T-helper 17 cell (primary cell): Measurements from ENCODE around the gene MKNK1. TPM values are rescaled to one million over a fixed set of nuclear protein-coding genes. Genes with fewer than 3 reads are reported as not detected.

Source experiments
- ATAC-seq: fragments of 150-1000 bp; cut with Tn5 transposase; 2 replicates; pipeline ENCODE4 v1.10.0; 2021; ENCODE audit warnings: mild to moderate bottlenecking, moderate library complexity
- DNase-seq, 3 donors: peaks; one replicate each; pipeline versions ENCODE4 v3.0.0 to v3.0.0-alpha.2; 2020 to 2021
- H3K9me3 ChIP-seq: one replicate; pipeline ENCODE4 v1.7.0; 2013; ENCODE audit warnings: low read length, mild to moderate bottlenecking; ENCODE audit not compliant: control insufficient read depth, poor library complexity, severe bottlenecking
- H3K27ac Mint-ChIP-seq: one replicate; pipeline ENCODE4 v1.8.0; 2022; ENCODE audit warnings: mild to moderate bottlenecking, moderate library complexity, mixed read lengths
- H3K27me3 Mint-ChIP-seq: one replicate; pipeline ENCODE4 v1.8.0; 2022; ENCODE audit warnings: mixed read lengths
- H3K36me3 Mint-ChIP-seq: one replicate; pipeline ENCODE4 v1.8.0; 2022; ENCODE audit warnings: low read depth, mixed read lengths
- H3K4me1 Mint-ChIP-seq: one replicate; pipeline ENCODE4 v1.8.0; 2022; ENCODE audit warnings: mild to moderate bottlenecking, mixed read lengths
- H3K4me3 Mint-ChIP-seq: one replicate; pipeline ENCODE4 v1.8.0; 2022; ENCODE audit warnings: mild to moderate bottlenecking, moderate library complexity, mixed read lengths
- total RNA-seq, 4 donors: library from RNA in 2 of 4; stranded (reverse) in 2 of 4; gene quantifications; one replicate each; pipeline ENCODE4 v1.2.3 and lab custom pipeline; 2022 to 2026

The MKNK1 gene
- total RNA-seq, 2 donors from 2014 or later, result 48.5 to 73.2 TPM

DNA sequence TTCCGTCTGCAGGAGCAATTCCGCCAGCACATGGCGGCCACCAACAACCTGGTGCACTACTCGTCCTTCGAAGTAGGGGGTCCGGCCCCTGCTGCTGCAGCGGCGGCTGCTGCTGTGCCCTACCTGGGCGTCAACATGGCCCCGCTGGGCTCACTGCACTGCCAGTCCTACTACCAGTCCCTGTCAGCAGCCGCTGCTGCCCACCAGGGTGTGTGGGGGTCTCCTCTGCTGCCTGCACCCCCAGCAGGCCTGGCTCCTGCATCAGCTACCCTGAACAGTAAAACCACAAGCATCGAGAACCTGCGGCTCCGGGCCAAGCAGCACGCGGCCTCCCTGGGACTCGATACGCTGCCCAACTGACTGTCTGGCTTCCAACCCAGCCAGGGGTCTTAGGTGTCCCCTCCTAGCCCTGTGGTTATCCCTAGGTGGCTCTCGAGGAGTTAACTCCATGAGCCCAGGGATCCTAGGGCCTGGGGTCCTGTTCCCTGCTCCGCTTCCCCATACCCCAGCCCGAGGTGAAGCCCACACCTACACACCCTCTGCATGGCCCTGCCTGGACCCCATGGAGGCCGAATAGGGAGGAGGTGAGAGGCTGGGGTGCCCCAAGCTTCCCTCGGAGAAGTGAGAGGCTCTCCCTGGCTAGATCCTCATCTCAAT lies 91.8 kb downstream of the MKNK1 start:
- Mint-ChIP-seq H3K36me3 (peaks cover 6% of the 10 kb centered on the region), H3K27ac (no peak overlapping the region), H3K4me3 (no peak overlapping the region), H3K4me1 (peaks cover 7% of the 10 kb centered on the region), H3K27me3 (peaks cover 57% of the 10 kb centered on the region)
- ATAC-seq (no peak), DNase-seq (no peak)
- no peaks in the 10 kb centered on the region for H3K9me3 ChIP-seq

DNA sequence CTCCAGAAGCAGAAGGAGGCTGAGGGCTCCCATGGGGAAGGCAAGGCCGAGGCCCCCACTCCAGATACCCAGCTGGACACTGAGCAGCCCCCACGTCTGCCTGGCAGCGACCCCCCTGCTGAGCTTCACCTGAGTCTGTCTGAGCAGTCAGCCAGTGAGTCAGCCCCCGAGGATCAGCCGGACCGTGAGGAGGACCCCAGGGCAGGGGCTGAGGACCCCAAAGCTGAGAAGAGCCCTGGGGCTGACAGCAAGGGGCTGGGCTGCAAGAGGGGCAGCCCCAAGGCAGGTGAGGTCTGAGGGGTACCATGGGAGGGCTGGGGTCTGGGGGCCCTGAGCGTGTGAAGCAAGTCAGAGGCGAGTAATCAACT lies 93.1 kb downstream of the MKNK1 start:
- DNase-seq (no peak), ATAC-seq (no peak)
- Mint-ChIP-seq H3K27ac (no peak overlapping the region), H3K36me3 (peaks cover 6% of the 10 kb centered on the region), H3K4me3 (no peak overlapping the region), H3K27me3 (peaks cover 52% of the 10 kb centered on the region), H3K4me1 (peaks cover 2% of the 10 kb centered on the region)
- no peaks in the 10 kb centered on the region for H3K9me3 ChIP-seq

DNA sequence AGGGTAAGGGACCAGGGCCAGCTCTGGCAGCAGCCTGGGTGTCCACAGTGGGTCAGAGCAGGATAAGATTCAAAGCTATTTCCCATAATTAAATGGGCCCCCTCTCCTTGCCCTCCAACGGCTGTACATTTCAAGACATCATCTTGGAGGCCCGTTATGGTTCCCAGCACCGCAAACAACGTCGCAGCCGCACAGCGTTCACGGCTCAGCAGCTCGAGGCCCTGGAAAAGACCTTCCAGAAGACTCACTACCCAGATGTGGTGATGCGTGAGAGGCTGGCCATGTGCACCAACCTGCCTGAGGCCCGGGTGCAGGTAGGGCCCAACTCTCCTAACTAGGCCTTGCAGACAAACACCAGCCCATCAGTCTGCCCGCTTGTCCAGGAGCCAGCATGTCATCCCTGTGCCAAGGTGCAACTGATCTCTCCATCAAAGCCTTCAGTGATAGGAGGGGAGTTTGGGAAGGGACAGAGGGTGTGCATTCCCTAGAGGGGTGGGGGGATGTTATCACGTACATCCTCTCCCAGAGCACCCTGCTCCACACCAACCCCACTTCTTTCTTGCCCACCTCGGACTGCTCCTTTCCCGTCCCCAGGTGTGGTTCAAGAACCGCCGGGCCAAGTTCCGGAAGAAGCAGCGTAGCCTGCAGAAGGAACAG lies 93.6 kb downstream of the MKNK1 start:
- Mint-ChIP-seq H3K4me3 (no peak overlapping the region), H3K27ac (no peak overlapping the region), H3K27me3 (peaks cover 47% of the 10 kb centered on the region), H3K4me1 (peaks cover 2% of the 10 kb centered on the region), H3K36me3 (peaks cover 6% of the 10 kb centered on the region)
- DNase-seq, result no peak
- ATAC-seq, result no peak
- H3K9me3 ChIP-seq, result no peaks in the 10 kb centered on the region

GRCh38 chr1:46508757-46509156 lies 95.3 kb downstream of the MKNK1 start:
- no peak overlapping the region for H3K4me3 Mint-ChIP-seq
- ATAC-seq, result no peak
- peaks cover 3% of the 10 kb centered on the region for H3K36me3 Mint-ChIP-seq
- no peak for DNase-seq
- peaks cover 39% of the 10 kb centered on the region for H3K27me3 Mint-ChIP-seq
- no peaks in the 10 kb centered on the region for H3K9me3 ChIP-seq
- H3K27ac Mint-ChIP-seq, result no peak overlapping the region
- no peaks in the 10 kb centered on the region for H3K4me1 Mint-ChIP-seq

Other genes starting within 250 kb of the MKNK1 start
- gene FAAH, start 210.0 kb downstream of the MKNK1 start, total RNA-seq, result 1 to 10 TPM; 6.5 to 9.4 TPM
- gene DMBX1, start 114.4 kb downstream of the MKNK1 start, total RNA-seq, result not detected
- not detected for gene KNCN, start 52.6 kb downstream of the MKNK1 start, total RNA-seq
- 10 to 100 TPM; 13.3 to 20.4 TPM for gene MOB3C, start 12.5 kb upstream of the MKNK1 start, total RNA-seq
- gene ATPAF1, start 64.1 kb upstream of the MKNK1 start, total RNA-seq, result 10 to 100 TPM; 19.7 to 21.5 TPM
- not detected for gene TEX38, start 67.6 kb upstream of the MKNK1 start, total RNA-seq
- gene EFCAB14, start 114.8 kb upstream of the MKNK1 start, total RNA-seq, result 10 to 100 TPM; 79.7 to 90.5 TPM
- gene CYP4B1, start 194.8 kb upstream of the MKNK1 start, total RNA-seq, result 1 to 10 TPM in 1 of 2 donors, not detected in 1; 3.2 TPM